Tibial artery (tissue), 4 donors: Measurements from ENCODE around the gene SURF6.
A peak's percentile ranks its signal among the peaks of the same experiment; 100 is the strongest.

Experiments used
- DNase-seq, 2 donors: peaks; one replicate each; pipeline ENCODE4 v3.0.0-alpha.2; 2019
- H3K27ac ChIP-seq, 2 donors: fragments of 200-600 bp; sonication (generic) in 1 of 2; 1 replicate in 1 of 2; 2 replicates in 1 of 2; pipeline ENCODE4 v1.5.1; 2018 to 2019; ENCODE audit warnings: mild to moderate bottlenecking in 1 of 2
- H3K27me3 ChIP-seq, 2 donors: fragments of 200-600 bp; sonication (generic) in 1 of 2; one replicate each; pipeline versions ENCODE4 v1.5.1 to v1.6.0; 2016 to 2019
- H3K36me3 ChIP-seq, 3 donors: fragments of 200-600 bp; sonication (generic) in 2 of 3; one replicate each; pipeline ENCODE4 v1.5.1; 2016 to 2019; ENCODE audit warnings: mild to moderate bottlenecking in 2 of 3
- H3K4me1 ChIP-seq, 4 donors: fragments of 200-600 bp; sonication (generic) in 2 of 4; 1 replicate in 3 of 4; 2 replicates in 1 of 4; pipeline ENCODE4 v1.5.1; 2016 to 2019
- H3K4me3 ChIP-seq, 2 donors: fragments of 200-600 bp; sonication (generic) in 1 of 2; 1 replicate in 1 of 2; 2 replicates in 1 of 2; pipeline ENCODE4 v1.5.1; 2018 to 2019; ENCODE audit warnings: mild to moderate bottlenecking in 2 of 2
- H3K9me3 ChIP-seq, 3 donors: fragments of 200-600 bp; sonication (generic) in 1 of 3; one replicate each; pipeline ENCODE4 v1.5.1; 2016 to 2019
- CTCF ChIP-seq, 2 experiments: fragments of 200-600 bp in 1 of 2; fragments of 450-650 bp in 1 of 2; IDR thresholded peaks; one replicate each; pipeline ENCODE4 v1.5.1; 2017 to 2019; ENCODE audit warnings: antibody characterized with exemption in 2 of 2, mild to moderate bottlenecking in 1 of 2, moderate library complexity in 1 of 2
- intact Hi-C: fragments of 100-400 bp; cut with DNase I; formaldehyde crosslinking; loops from one replicate; pipeline ENCODE4 v1.15.0; 2023; ENCODE audit warnings: low total_unique reads

SURF6 gene

GRCh38 chr9:133344979-133345378, 9.0 kb upstream of the SURF6 start:
- peaks cover 43 to 69% (median 64%) of the 10 kb centered on the region in 3 donors for H3K36me3 ChIP-seq

GRCh38 chr9:133344071-133344470, 8.1 kb upstream of the SURF6 start:
- TF ChIP-seq CTCF (IDR thresholded peaks at IDR 0.05) = no peak
- peaks cover 0 to 24% (median 19%) of the 10 kb centered on the region in 4 donors for H3K4me1 ChIP-seq
- no peaks in the 10 kb centered on the region for H3K9me3 ChIP-seq
- intact Hi-C loops = no loop called here
- H3K27me3 ChIP-seq = no peaks in the 10 kb centered on the region
- H3K4me3 ChIP-seq = no peak overlapping the region
- H3K36me3 ChIP-seq = peaks cover 34 to 70% (median 65%) of the 10 kb centered on the region in 3 donors
- DNase-seq = no peak
- no peak overlapping the region for H3K27ac ChIP-seq

More at GRCh38 chr9:133344979-133345378, 9.0 kb upstream of the SURF6 start:
- DNase-seq = no peak
- peaks cover 0 to 34% (median 25%) of the 10 kb centered on the region in 4 donors for H3K4me1 ChIP-seq
- H3K27ac ChIP-seq = no peak overlapping the region
- H3K9me3 ChIP-seq = no peaks in the 10 kb centered on the region
- no peaks in the 10 kb centered on the region for H3K27me3 ChIP-seq
- H3K4me3 ChIP-seq = no peak overlapping the region
- intact Hi-C loops = no loop called here
- TF ChIP-seq CTCF (IDR thresholded peaks at IDR 0.05) = no peak

GRCh38 chr9:133342570-133342969, 6.6 kb upstream of the SURF6 start:
- Histone ChIP-seq H3K27me3 (no peaks in the 10 kb centered on the region), H3K27ac (no peak overlapping the region), H3K36me3 (peaks cover 33 to 76% (median 65%) of the 10 kb centered on the region in 3 donors), H3K4me3 (no peak overlapping the region), H3K9me3 (no peaks in the 10 kb centered on the region), H3K4me1 (peaks cover 0 to 18% (median 14%) of the 10 kb centered on the region in 4 donors)
- no peak for DNase-seq
- TF ChIP-seq CTCF (IDR thresholded peaks at IDR 0.05) = no peak
- intact Hi-C loops = no loop called here

- Histone ChIP-seq H3K36me3 (peaks cover 33 to 76% (median 65%) of the 10 kb centered on the region in 3 donors), H3K4me1 (peaks cover 0 to 15% (median 14%) of the 10 kb centered on the region in 4 donors), H3K4me3 (no peak overlapping the region), H3K27ac (no peak overlapping the region), H3K27me3 (no peaks in the 10 kb centered on the region), H3K9me3 (no peaks in the 10 kb centered on the region)
- no peak for TF ChIP-seq CTCF (IDR thresholded peaks at IDR 0.05)
- no peak for DNase-seq
- intact Hi-C loops = no loop called here
These were observed 6.0 kb upstream of the SURF6 start for GRCh38 chr9:133342069-133342406.

- intact Hi-C loops = no loop called here
- no peak for TF ChIP-seq CTCF (IDR thresholded peaks at IDR 0.05)
- Histone ChIP-seq H3K27ac (no peak overlapping the region), H3K4me3 (no peak overlapping the region), H3K36me3 (peaks cover 33 to 76% (median 65%) of the 10 kb centered on the region in 3 donors), H3K4me1 (peaks cover 0 to 15% (median 12%) of the 10 kb centered on the region in 4 donors), H3K9me3 (no peaks in the 10 kb centered on the region), H3K27me3 (no peaks in the 10 kb centered on the region)
- peak in 1 of 2 donors; percentile 71 for DNase-seq
These were observed 5.5 kb upstream of the SURF6 start for GRCh38 chr9:133341369-133342068.
